Measurements from ENCODE around the gene SYPL1.

The SYPL1 gene

DNA sequence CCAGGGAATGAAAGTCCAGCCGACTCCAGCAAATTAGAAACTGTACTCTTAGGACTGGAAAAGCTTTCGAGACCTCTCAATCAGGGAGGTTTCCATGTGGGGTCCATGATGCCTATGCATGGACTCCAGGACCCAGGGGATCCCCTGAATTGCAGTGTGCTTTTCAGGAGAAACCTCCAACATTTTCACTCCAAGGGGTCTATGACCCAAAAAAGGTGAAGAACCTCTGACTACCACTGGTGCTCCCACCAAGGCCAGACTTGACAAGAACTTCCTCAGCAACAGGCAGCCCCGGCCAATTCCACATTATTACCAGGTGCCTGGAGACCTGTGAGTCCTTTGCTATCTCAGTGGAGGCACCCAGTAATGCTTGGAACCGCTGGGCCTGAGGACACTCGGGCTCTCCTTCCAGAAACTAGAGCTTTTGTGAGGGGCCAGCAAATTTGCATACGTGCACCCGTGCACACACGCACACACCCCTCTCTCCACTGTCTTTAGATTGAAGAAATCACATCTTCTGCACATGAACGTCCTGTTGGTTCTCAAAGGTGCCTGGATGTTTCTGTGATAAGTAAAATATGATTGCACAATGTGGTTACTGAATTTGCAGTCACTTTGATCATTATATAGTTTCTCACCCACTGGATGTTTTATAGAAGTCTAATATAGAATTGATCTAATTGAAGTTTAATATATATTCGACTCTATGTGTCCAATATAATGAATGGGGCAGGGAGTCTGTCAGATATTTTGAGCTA, 54.7 kb downstream of the SYPL1 start:
- TF ChIP-seq CTCF (IDR thresholded peaks at IDR 0.05; ENCODE audit: extremely low read depth, insufficient read depth, missing control alignments) = no peak
- no peak for DNase-seq (ENCODE audit: low spot score)
- in situ Hi-C loops (cut with MboI; ENCODE audit: low pct_unique_long_range_greater_than_20kb, low sequenced_read_pairs, unreplicated experiment) = loop anchor here (5.0 to 25.0 kb wide), 2 partner anchors 90 to 405 kb away; no protein-coding TSS in a partner anchor

DNA sequence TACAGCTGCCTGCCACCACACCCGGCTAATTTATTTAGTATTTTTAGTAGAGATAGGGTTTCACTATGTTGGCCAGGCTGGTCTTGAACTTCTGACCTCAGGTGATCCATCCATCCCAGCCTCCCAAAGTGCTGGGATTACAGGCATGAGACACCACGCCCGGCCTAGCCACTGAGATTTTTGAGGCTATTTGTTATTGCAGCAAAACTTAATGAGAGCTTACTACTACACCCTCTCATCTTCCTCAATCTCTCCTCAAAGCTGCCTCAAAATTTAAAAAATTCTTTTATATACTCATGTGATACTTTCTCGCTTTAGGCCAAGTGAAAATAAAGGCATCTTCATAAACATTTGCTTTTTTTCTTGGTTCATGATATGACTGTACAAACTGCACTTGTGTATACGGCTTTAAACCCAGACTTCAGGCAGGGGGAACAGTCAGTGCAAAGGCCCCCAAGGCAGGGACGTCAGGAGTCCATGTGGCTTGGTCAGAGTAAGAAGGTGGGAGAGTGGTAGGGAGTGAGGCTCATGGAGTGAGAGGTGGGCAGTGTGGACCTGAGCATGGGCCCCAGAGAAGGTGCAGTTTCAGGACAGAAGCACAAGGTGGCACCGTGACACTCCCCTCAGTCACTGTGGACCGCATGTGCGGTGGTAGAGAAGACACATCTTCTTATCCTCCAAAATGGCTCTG, 55.5 kb downstream of the SYPL1 start:
- peak; percentile 96 for TF ChIP-seq CTCF (IDR thresholded peaks at IDR 0.05; ENCODE audit: extremely low read depth, insufficient read depth, missing control alignments)
- DNase-seq (ENCODE audit: low spot score) = peak; percentile 77
- in situ Hi-C loops (cut with MboI; ENCODE audit: low pct_unique_long_range_greater_than_20kb, low sequenced_read_pairs, unreplicated experiment) = loop anchor here (5.0 to 25.0 kb wide), 2 partner anchors 91 to 406 kb away; no protein-coding TSS in a partner anchor

DNA sequence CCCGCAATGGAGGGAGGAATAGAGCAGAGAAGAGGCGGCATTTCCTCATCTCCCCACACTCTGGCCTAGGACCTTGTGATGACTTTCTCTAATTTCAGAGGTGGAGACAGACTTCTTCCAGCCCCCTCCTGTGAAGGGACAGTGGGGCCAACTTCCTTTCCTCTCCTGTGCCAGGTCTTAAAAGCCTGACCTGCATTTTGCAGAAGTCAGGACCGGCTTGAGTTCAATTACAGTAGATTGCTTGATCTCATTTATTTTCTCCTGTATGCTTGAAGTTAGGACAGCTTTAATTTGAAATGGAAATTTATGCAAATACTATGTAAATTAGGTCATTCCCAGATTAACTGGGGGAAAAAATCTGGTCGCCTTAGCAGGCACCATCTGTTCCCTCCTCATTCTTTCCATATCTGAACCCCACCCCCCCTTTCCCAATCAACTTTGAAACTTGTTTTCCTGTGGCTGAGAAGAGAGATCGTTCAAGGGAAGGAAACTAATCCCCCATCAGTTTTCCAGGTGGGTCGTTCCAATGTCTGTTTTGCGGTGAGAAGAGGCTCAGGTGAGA, 57.1 kb downstream of the SYPL1 start:
- no peak for DNase-seq (ENCODE audit: low spot score)
- in situ Hi-C loops (cut with MboI; ENCODE audit: low pct_unique_long_range_greater_than_20kb, low sequenced_read_pairs, unreplicated experiment) = loop anchor here (5.0 to 25.0 kb wide), 2 partner anchors 92 to 407 kb away; no protein-coding TSS in a partner anchor
- TF ChIP-seq CTCF (IDR thresholded peaks at IDR 0.05; ENCODE audit: extremely low read depth, insufficient read depth, missing control alignments) = no peak

DNA sequence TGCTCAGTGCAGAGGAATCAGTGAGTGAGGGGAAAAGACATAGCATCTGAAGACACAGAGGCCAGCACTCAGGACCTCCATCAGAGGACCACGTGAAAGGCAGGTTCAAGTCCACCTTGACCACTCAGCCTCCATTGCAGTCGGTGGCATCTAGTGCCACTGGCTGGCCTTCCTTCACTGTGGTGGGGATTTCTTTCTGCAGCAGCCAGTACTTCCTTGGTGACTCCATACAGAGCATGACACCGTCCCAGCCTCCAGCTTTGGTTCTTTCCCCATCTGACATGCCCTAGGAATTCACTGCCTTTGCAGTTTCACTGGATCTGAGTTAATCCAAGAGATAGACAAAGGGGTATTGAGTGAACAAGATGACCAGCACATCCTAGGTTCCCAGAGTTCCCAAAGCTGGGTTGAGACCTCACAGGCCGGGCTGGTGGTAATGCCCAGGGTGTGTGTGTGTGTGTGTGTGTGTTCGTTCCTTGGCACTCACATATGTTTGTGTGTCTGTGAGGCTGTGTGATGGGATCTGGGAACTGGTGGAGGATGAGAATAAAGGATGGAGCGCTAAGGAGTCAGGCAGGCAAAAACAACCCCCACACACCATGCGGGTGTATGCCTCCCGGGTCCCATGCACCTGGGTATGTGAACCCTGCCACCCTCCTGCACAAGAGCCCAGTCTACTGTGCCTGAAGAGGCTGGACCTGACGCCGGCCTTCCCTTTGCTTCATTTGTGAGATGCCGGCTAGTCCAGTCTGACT, 57.8 kb downstream of the SYPL1 start:
- DNase-seq (ENCODE audit: low spot score) = no peak
- no peak for TF ChIP-seq CTCF (IDR thresholded peaks at IDR 0.05; ENCODE audit: extremely low read depth, insufficient read depth, missing control alignments)
- in situ Hi-C loops (cut with MboI; ENCODE audit: low pct_unique_long_range_greater_than_20kb, low sequenced_read_pairs, unreplicated experiment) = loop anchor here (25.0 kb wide), 1 partner anchor 408 kb away; no protein-coding TSS in a partner anchor

GRCh38 chr7:106053109-106053508, 59.0 kb downstream of the SYPL1 start:
- DNase-seq (ENCODE audit: low spot score) = no peak
- in situ Hi-C loops (cut with MboI; ENCODE audit: low pct_unique_long_range_greater_than_20kb, low sequenced_read_pairs, unreplicated experiment) = loop anchor here (25.0 kb wide), 1 partner anchor 409 kb away; no protein-coding TSS in a partner anchor
- no peak for TF ChIP-seq CTCF (IDR thresholded peaks at IDR 0.05; ENCODE audit: extremely low read depth, insufficient read depth, missing control alignments)

GRCh38 chr7:106052681-106053080, 59.4 kb downstream of the SYPL1 start:
- in situ Hi-C loops (cut with MboI; ENCODE audit: low pct_unique_long_range_greater_than_20kb, low sequenced_read_pairs, unreplicated experiment) = loop anchor here (25.0 kb wide), 1 partner anchor 410 kb away; no protein-coding TSS in a partner anchor
- no peak for DNase-seq (ENCODE audit: low spot score)
- no peak for TF ChIP-seq CTCF (IDR thresholded peaks at IDR 0.05; ENCODE audit: extremely low read depth, insufficient read depth, missing control alignments)

All from GM13977 (cell line).